Spleen (tissue), 11 donors: ENCODE results near the gene KDM4D. TPM values are rescaled to one million over a fixed set of nuclear protein-coding genes. Genes with fewer than 3 reads are reported as not detected.
"Not testable (repeated sequence)": the region's sequence is repeated elsewhere in the genome, so short reads cannot be mapped to it uniquely, and the experiment has no call there.

ENCODE experiments used
- DNase-seq: peaks from one replicate; pipeline ENCODE4 v3.0.0-alpha.2; 2020
- H3K27ac ChIP-seq, 8 donors: fragments of 200-600 bp; sonication (generic) in 7 of 8; 1 replicate in 4 of 8; 2 replicates in 4 of 8; pipeline versions ENCODE4 v1.5.0 to v1.8.0; 2016 to 2021; ENCODE audit warnings: inconsistent platforms in 4 of 8, mild to moderate bottlenecking in 4 of 8, moderate library complexity in 1 of 8
- H3K27me3 ChIP-seq, 7 donors: fragments of 200-600 bp; sonication (generic) in 6 of 7; replicated peaks in 1 of 7; 1 replicate in 4 of 7; 2 replicates in 3 of 7; pipeline versions ENCODE4 v1.5.0 to v1.8.0; 2016 to 2021; ENCODE audit warnings: inconsistent platforms in 3 of 7, mild to moderate bottlenecking in 1 of 7
- H3K36me3 ChIP-seq, 6 donors: fragments of 200-600 bp; sonication (generic) in 5 of 6; 1 replicate in 4 of 6; 2 replicates in 2 of 6; pipeline versions ENCODE4 v1.5.0 to v1.8.0; 2016 to 2021; ENCODE audit warnings: inconsistent platforms in 2 of 6
- H3K4me1 ChIP-seq, 6 donors: fragments of 200-600 bp; sonication (generic) in 5 of 6; 1 replicate in 3 of 6; 2 replicates in 3 of 6; pipeline versions ENCODE4 v1.5.0 to v1.8.0; 2016 to 2021; ENCODE audit warnings: inconsistent platforms in 3 of 6
- H3K4me3 ChIP-seq, 8 donors: fragments of 200-600 bp; sonication (generic) in 7 of 8; 1 replicate in 4 of 8; 2 replicates in 4 of 8; pipeline versions ENCODE4 v1.5.0 to v1.8.0; 2016 to 2021; ENCODE audit warnings: inconsistent platforms in 4 of 8, mild to moderate bottlenecking in 4 of 8, moderate library complexity in 2 of 8
- H3K9me3 ChIP-seq, 8 donors: fragments of 200-600 bp; sonication (generic) in 7 of 8; 1 replicate in 4 of 8; 2 replicates in 4 of 8; pipeline versions ENCODE4 v1.5.0 to v1.8.0; 2016 to 2021; ENCODE audit warnings: inconsistent platforms in 4 of 8
- POLR2A ChIP-seq, 3 donors: fragments of 450-650 bp; IDR thresholded peaks; one replicate each; pipeline ENCODE4 v1.5.1; 2017; ENCODE audit warnings: antibody characterized with exemption in 3 of 3, mild to moderate bottlenecking in 1 of 3
- POLR2AphosphoS5 ChIP-seq, 3 donors: sonication (generic); formaldehyde crosslinking; IDR thresholded peaks; one replicate each; pipeline ENCODE4 v1.5.1; 2017; ENCODE audit warnings: antibody characterized with exemption in 3 of 3
- WGBS, 5 donors: extraction: QIAGEN DNeasy Blood & Tissue Kit in 3 of 5; methylation state at CpG; one replicate each; pipeline versions ENCODE4 v1.1.5 to v1.1.7; 2013 to 2018; 5-methylcytosine and 5-hydroxymethylcytosine counted together
- intact Hi-C: fragments of 100-400 bp; cut with DNase I; formaldehyde crosslinking; loops from one replicate; pipeline ENCODE4 v1.15.0; 2023; ENCODE audit warnings: low total_unique reads
- polyA plus RNA-seq, 3 donors: library from polyadenylated mRNA; stranded (reverse); fragments of 200-250 nt; gene quantifications; one replicate each; pipeline ENCODE4 v1.2.1, GENCODE V29; 2013
- total RNA-seq, 7 donors: library from RNA; depleted of rRNA in 3 of 7; stranded (reverse); fragments of >200 nt in 3 of 7; fragmentation: NEBNext Ultra II Directional in 4 of 7; extraction: Animal tissue kit (Norgen Biotek cat#: 25700) in 4 of 7; gene quantifications; one replicate each; pipeline versions ENCODE4 v1.1.0 to v1.2.1, GENCODE V29; 2016 to 2021
- TF ChIP-seq, protein P1 (sequence below), 11 experiments: fragments of 200-600 bp in 7 of 11; fragments of 450-650 bp in 4 of 11; sonication (generic) in 4 of 11; IDR thresholded peaks in 8 of 11; conservative IDR thresholded peaks in 3 of 11; 1 replicate in 7 of 11; 2 replicates in 4 of 11; pipeline versions ENCODE4 v1.4.0 to v1.8.0; 2016 to 2021; ENCODE audit warnings: antibody characterized with exemption in 11 of 11, inconsistent platforms in 4 of 11, mild to moderate bottlenecking in 1 of 11
- donor health status: healthy with polysubstance abuse.
- donor health status: DM: no; HTN: no; CAD: no; lungs with moderate emphysema.
- donor health status: DM: no; HTN: no; CAD: no.
- donor health status: Bipolar disorder and iron deficiency.
- donor health status: healthy.
- donor health status: DM: no; HTN: no; CAD: no.
- donor health status: DM: yes; HTN: yes; CAD: no.

Gene KDM4D
- total and polyA plus RNA-seq, 10 donors: 0.39 to 2.8 (median 1.0) TPM

DNA sequence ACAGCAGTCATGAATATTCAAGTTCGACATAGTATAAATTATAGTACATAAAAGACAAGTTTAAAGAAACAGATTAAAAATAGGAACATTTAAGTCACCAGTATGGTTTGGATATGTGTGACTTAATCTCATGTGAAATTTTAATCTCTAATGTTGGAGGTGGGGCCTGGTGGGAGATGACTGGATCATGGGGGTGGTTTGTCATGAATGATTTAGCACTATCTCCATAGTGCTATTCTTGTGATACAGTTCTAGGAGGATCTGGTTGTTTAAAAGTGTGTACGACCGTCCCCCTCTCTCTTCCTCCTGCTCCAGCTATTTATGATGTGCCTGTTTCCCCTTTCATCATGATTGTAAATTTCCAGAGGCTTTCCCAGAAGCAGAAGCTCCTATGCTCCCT is 54.8 kb downstream of the KDM4D start:
- no peaks in the 10 kb centered on the region for H3K27me3 ChIP-seq
- H3K36me3 ChIP-seq: no peaks in the 10 kb centered on the region
- no peak overlapping the region for H3K27ac ChIP-seq
- TF ChIP-seq, protein P1, sequence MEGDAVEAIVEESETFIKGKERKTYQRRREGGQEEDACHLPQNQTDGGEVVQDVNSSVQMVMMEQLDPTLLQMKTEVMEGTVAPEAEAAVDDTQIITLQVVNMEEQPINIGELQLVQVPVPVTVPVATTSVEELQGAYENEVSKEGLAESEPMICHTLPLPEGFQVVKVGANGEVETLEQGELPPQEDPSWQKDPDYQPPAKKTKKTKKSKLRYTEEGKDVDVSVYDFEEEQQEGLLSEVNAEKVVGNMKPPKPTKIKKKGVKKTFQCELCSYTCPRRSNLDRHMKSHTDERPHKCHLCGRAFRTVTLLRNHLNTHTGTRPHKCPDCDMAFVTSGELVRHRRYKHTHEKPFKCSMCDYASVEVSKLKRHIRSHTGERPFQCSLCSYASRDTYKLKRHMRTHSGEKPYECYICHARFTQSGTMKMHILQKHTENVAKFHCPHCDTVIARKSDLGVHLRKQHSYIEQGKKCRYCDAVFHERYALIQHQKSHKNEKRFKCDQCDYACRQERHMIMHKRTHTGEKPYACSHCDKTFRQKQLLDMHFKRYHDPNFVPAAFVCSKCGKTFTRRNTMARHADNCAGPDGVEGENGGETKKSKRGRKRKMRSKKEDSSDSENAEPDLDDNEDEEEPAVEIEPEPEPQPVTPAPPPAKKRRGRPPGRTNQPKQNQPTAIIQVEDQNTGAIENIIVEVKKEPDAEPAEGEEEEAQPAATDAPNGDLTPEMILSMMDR (IDR thresholded peaks at IDR 0.05 in 8 of 11, conservative IDR thresholded peaks at IDR 0.05 in 3 of 11): no peak
- TF ChIP-seq POLR2AphosphoS5 (IDR thresholded peaks at IDR 0.05) (no peak), POLR2A (IDR thresholded peaks at IDR 0.05) (no peak)
- intact Hi-C loops: no loop called here
- no peak for DNase-seq
- no peak overlapping the region for H3K4me3 ChIP-seq
- no peaks in the 10 kb centered on the region for H3K9me3 ChIP-seq
- no peaks in the 10 kb centered on the region for H3K4me1 ChIP-seq
- WGBS, 5 donors: 78 to 95% (median 87%) methylated on average over 3 of the region's 3 CpGs

DNA sequence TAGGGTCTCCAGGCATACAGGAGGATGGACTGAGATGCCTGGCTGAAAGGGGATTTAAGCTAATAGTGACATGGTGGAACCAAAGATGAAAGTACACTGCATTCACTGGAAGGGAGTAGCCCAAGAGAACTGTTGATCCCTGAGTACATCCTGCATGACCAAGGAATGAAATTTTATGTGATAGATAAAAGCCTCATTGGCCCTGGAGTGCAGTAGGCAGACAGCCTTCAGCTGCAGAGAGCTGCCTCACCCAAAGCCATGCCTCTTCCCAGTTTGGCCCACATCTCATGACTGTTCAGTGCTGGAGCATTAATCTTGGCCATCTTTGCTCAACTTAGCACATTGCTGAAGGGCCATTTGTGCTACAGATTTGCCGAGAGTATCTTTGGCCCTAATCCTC is 59.5 kb downstream of the KDM4D start:
- no peaks in the 10 kb centered on the region for H3K36me3 ChIP-seq
- WGBS, 5 donors: 84 to 100% (median 95%) methylated on average over 1 of the region's 1 CpG
- no peaks in the 10 kb centered on the region for H3K4me1 ChIP-seq
- no peaks in the 10 kb centered on the region for H3K9me3 ChIP-seq
- H3K4me3 ChIP-seq: no peak overlapping the region
- intact Hi-C loops: no loop called here
- TF ChIP-seq, protein P1 (IDR thresholded peaks at IDR 0.05 in 8 of 11, conservative IDR thresholded peaks at IDR 0.05 in 3 of 11): no peak
- TF ChIP-seq POLR2A (IDR thresholded peaks at IDR 0.05) (no peak), POLR2AphosphoS5 (IDR thresholded peaks at IDR 0.05) (no peak)
- no peak for DNase-seq
- H3K27ac ChIP-seq: no peak overlapping the region
- peaks cover 0 to 19% (median 14%) of the 10 kb centered on the region in 7 donors for H3K27me3 ChIP-seq

GRCh38 chr11:95035316-95035715 is 61.8 kb downstream of the KDM4D start:
- DNase-seq: no peak
- Histone ChIP-seq H3K4me3 (no peak overlapping the region), H3K27ac (no peak overlapping the region), H3K4me1 (no peaks in the 10 kb centered on the region), H3K36me3 (no peaks in the 10 kb centered on the region), H3K9me3 (no peaks in the 10 kb centered on the region), H3K27me3 (peaks cover 0 to 24% (median 14%) of the 10 kb centered on the region in 7 donors)
- intact Hi-C loops: no loop called here
- 78 to 91% (median 86%) methylated on average over 2 of the region's 2 CpGs for WGBS, 5 donors
- TF ChIP-seq POLR2AphosphoS5 (IDR thresholded peaks at IDR 0.05): no peak
- TF ChIP-seq POLR2A (IDR thresholded peaks at IDR 0.05): no peak
- TF ChIP-seq, protein P1 (IDR thresholded peaks at IDR 0.05 in 8 of 11, conservative IDR thresholded peaks at IDR 0.05 in 3 of 11): no peak

- H3K4me1 ChIP-seq, H3K36me3 ChIP-seq, intact Hi-C loops, H3K9me3 ChIP-seq: not testable (repeated sequence)
- H3K27ac ChIP-seq: peak overlapping the region in 1 of 8 donors; percentile 14
- peaks cover 0 to 33% (median 14%) of the 10 kb centered on the region in 7 donors for H3K27me3 ChIP-seq
- H3K4me3 ChIP-seq: peak overlapping the region; percentile 3 to 61 (median 22)
- DNase-seq: peak; percentile 80
- 22 to 54% (median 38%) methylated on average over 18 to 71 of the region's 71 CpGs for WGBS, 5 donors
- peak in 2 of 3 donors; percentile 27 to 49 for TF ChIP-seq POLR2AphosphoS5 (IDR thresholded peaks at IDR 0.05)
- TF ChIP-seq, protein P1 (IDR thresholded peaks at IDR 0.05 in 8 of 11, conservative IDR thresholded peaks at IDR 0.05 in 3 of 11): peak in 1 of 11 experiments; percentile 23
Observed at GRCh38 chr11:95037356-95038035, 64.0 kb downstream of the KDM4D start.
